Measurements from ENCODE around the gene KIF7. TPM values are rescaled to one million over a fixed set of nuclear protein-coding genes. Genes with fewer than 3 reads are reported as not detected.
"Not testable (repeated sequence)": the region's sequence is repeated elsewhere in the genome, so short reads cannot be mapped to it uniquely, and the experiment has no call there.

Gene KIF7
- total RNA-seq, 1 donor from 2014 or later = 1.9 TPM

DNA sequence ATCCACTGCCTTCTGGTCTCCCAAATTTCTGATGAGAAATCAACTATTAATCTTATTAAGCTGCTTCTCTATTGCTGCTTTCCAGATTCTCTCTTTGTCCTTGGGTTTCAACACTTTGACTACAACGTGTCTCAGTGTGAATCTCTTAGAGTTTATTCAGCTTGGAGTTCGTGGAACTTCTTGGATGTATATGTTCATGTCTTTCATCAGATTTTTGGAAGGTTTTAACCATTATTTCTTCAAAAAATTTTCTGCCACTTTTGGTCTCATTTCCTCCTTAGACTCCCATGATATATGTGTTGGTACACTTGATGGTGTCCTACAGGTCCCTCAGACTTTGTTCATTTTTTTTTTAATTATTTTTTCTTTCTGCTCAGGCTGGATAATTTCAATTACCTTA, 44.0 kb downstream of the KIF7 start:
- H3K4me1 Mint-ChIP-seq = peaks cover 2% of the 10 kb centered on the region
- no peak overlapping the region for H3K4me3 Mint-ChIP-seq
- no peak overlapping the region for H3K27ac Mint-ChIP-seq

DNA sequence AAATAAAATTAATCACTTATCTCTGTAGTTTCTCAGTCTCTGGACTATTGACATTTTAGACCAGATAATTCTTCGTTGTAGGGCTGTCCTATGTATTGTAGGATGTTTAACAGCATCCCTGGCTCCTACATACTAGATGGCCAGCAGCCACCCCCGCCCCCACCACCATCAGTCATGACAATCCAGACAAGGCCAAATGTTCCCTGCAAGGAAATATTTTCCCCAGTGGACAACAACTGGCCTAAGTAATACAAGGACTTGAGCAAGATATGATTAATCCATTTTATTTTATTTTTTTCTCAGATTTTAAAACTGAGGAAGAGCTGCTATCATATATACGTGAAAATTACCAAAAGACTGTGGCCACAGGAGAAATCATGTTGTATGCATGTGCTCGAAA, 56.2 kb downstream of the KIF7 start:
- DNase-seq = no peak
- no peaks in the 10 kb centered on the region for H3K9me3 Mint-ChIP-seq
- no peak overlapping the region for H3K27ac Mint-ChIP-seq
- H3K4me3 Mint-ChIP-seq = no peak overlapping the region
- intact Hi-C loops (cut with micrococcal nuclease) = no loop called here
- peaks cover 55% of the 10 kb centered on the region for H3K36me3 Mint-ChIP-seq (ENCODE audit: low read depth)
- no peaks in the 10 kb centered on the region for H3K27me3 Mint-ChIP-seq
- H3K4me1 Mint-ChIP-seq = peaks cover 3% of the 10 kb centered on the region

More for the DNA sequence above, 44.0 kb downstream of the KIF7 start:
- intact Hi-C loops (cut with micrococcal nuclease) = no loop called here
- Mint-ChIP-seq H3K9me3 (peaks cover 24% of the 10 kb centered on the region), H3K27me3 (no peaks in the 10 kb centered on the region), H3K36me3 (ENCODE audit: low read depth) (peaks cover 81% of the 10 kb centered on the region)
- DNase-seq = no peak

DNA sequence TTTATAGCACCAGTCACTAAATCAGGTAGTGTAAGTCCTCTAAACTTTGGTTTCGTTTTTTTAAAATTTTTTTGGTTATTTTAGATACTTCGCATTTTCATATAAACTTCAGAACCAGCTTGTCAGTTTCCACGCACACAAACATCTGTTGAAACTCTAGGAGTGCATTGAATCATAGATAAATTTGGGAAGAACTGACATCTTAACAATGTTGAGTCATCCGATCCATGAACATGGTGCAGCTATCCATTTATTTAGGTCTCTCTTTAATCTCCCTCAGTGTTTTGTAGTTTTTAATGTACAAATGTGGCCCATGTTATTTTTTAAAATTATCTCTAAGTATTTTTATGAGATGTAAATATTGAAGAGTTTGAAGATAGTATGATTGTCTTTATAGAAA, 62.2 kb downstream of the KIF7 start:
- no peaks in the 10 kb centered on the region for H3K27me3 Mint-ChIP-seq
- H3K4me1 Mint-ChIP-seq = peaks cover 6% of the 10 kb centered on the region
- no peak overlapping the region for H3K4me3 Mint-ChIP-seq
- H3K27ac Mint-ChIP-seq = no peak overlapping the region
- peaks cover 44% of the 10 kb centered on the region for H3K36me3 Mint-ChIP-seq (ENCODE audit: low read depth)
- intact Hi-C loops (cut with micrococcal nuclease) = no loop called here
- H3K9me3 Mint-ChIP-seq = no peaks in the 10 kb centered on the region
- no peak for DNase-seq

DNA sequence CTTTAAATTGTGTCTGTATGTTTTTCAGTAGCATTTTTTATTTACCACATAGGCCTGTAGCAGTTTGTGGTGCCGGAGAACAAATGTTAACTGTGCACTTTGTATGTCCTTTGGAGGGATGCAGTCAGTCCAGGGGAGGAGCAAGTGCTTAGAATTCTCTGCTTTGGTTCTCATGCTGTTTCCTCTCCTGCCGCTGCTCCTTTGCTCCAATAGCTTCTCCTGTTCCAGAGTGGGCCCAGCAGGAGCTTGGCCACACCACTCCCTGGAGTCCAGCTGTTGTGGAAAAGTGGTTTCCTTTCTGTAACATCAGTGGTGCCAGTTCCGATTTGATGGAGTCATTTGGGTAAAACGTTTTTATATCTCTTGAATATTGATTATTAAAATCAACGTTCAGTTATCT, 63.4 kb downstream of the KIF7 start:
- Mint-ChIP-seq H3K27me3 (no peaks in the 10 kb centered on the region), H3K9me3 (no peaks in the 10 kb centered on the region), H3K4me1 (peaks cover 4% of the 10 kb centered on the region), H3K4me3 (no peak overlapping the region), H3K27ac (no peak overlapping the region), H3K36me3 (ENCODE audit: low read depth) (peaks cover 35% of the 10 kb centered on the region)
- intact Hi-C loops (cut with micrococcal nuclease) = no loop called here
- peak; percentile 47 for DNase-seq

DNA sequence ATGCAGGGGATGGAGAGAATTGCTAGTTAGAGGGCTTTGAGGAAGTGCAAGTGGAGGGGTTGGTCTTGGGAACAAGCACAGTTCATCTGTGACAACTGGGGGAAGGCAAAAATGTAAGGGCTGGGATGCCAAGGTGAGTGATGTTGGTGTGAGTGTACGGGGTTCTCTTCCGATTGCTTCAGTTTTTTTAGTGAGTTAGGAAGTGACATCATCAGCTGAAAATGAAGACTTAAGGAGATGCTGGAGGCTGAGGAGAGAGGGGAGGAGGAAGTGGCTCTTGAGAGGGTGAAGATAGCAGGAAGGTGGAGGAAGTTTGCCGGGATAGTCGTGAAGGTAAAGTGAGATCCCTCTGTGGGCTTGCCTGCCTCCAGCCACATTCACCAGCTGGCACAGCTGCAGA, 67.3 kb downstream of the KIF7 start:
- H3K4me1 Mint-ChIP-seq = peaks cover 3% of the 10 kb centered on the region
- no peaks in the 10 kb centered on the region for H3K9me3 Mint-ChIP-seq
- no peak overlapping the region for H3K27ac Mint-ChIP-seq
- H3K4me3 Mint-ChIP-seq = no peak overlapping the region
- peaks cover 21% of the 10 kb centered on the region for H3K36me3 Mint-ChIP-seq (ENCODE audit: low read depth)
- DNase-seq = no peak
- intact Hi-C loops (cut with micrococcal nuclease) = no loop called here
- no peaks in the 10 kb centered on the region for H3K27me3 Mint-ChIP-seq

DNA sequence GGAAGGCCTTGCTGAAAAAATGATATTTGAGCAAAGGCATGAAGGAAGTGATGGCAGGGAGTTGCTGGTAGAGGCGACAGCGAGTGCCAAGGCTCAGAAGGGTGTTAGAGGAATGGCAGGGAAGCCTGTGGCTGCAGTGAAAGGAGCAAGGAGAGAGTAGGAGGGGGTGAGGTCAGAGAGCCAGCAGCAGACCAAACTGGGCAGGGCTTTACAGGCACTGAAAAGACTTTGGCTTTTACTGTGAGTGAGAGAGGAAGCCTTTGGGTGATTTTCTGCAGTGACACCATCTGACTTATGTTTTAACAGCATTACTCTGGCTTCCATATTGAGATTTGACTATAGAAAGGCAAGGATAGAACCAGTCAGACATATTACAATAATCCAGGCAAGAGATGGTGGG, 68.6 kb downstream of the KIF7 start:
- Mint-ChIP-seq H3K9me3 (no peaks in the 10 kb centered on the region), H3K27ac (no peak overlapping the region), H3K4me1 (peaks cover 7% of the 10 kb centered on the region), H3K27me3 (no peaks in the 10 kb centered on the region), H3K36me3 (ENCODE audit: low read depth) (peaks cover 23% of the 10 kb centered on the region), H3K4me3 (no peak overlapping the region)
- intact Hi-C loops (cut with micrococcal nuclease) = no loop called here
- peak; percentile 43 for DNase-seq

DNA sequence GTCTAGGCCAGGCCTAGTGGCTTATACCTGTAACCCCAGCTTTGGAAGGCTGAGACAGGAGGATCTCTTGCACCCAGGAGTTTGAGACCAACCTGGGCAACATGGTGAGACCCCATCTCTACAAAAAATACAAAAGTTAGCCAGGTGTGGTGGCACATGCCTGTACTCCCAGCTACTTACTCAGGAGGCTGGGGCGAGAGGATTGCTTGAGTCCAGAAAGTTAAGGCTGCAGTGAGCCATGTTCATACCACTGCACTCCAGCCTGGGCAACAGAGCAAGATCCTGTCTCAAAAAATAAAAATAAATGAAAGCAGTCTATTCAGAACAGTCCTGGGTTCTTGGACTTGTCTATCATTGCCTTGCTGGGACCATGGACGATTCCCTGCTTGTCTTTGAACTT, 74.5 kb downstream of the KIF7 start:
- DNase-seq; H3K27ac Mint-ChIP-seq; H3K27me3 Mint-ChIP-seq; intact Hi-C loops (cut with micrococcal nuclease); H3K9me3 Mint-ChIP-seq; H3K4me3 Mint-ChIP-seq: not testable (repeated sequence)
- H3K4me1 Mint-ChIP-seq = peaks cover 37% of the 10 kb centered on the region
- peaks cover 51% of the 10 kb centered on the region for H3K36me3 Mint-ChIP-seq (ENCODE audit: low read depth)

DNA sequence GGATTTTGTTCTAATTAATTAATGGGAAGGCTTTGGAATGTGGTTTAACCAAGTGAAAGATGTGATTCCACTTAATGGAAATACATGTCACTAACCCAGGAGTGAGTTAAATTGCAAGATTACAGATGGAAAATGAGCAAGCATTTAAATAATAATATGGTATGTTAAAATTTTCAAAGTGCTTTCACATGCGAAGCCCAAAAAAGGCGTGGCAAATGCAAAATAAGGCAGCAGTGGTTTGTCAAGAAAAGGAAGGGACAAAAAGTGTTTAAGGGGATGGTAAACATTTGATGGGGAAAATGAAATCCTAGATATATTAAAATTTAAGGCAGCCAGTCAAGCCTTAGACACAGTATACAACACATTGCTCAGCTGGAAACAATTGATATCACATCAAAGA, 77.1 kb downstream of the KIF7 start:
- Mint-ChIP-seq H3K4me1 (peaks cover 42% of the 10 kb centered on the region), H3K9me3 (no peaks in the 10 kb centered on the region), H3K36me3 (ENCODE audit: low read depth) (peaks cover 44% of the 10 kb centered on the region), H3K27me3 (peaks cover 4% of the 10 kb centered on the region), H3K27ac (peak overlapping the region; percentile 61), H3K4me3 (peak overlapping the region; percentile 83)
- intact Hi-C loops (cut with micrococcal nuclease) = loop anchor here (5.0 to 10.0 kb wide), 3 partner anchors 243 to 956 kb away; partner anchors contain the start of genes AEN, NGRN and POLG
- DNase-seq = no peak

Other genes with a start within 250 kb of the KIF7 start
- gene RHCG, start 158.9 kb downstream of the KIF7 start, total RNA-seq = not detected in 2 replicates
- gene TICRR, start 80.0 kb downstream of the KIF7 start, total RNA-seq = 18.8 and 21.0 TPM in 2 replicates
- 0.14 TPM in 1 of 2 replicates, not detected in the other for gene PLIN1, start 23.9 kb upstream of the KIF7 start, total RNA-seq
- gene PEX11A, start 35.3 kb upstream of the KIF7 start, total RNA-seq = 1.6 and 2.1 TPM in 2 replicates
- not detected in 2 replicates for gene WDR93, start 35.3 kb upstream of the KIF7 start, total RNA-seq
- 5.6 and 7.3 TPM in 2 replicates for gene MESP1, start 95.8 kb upstream of the KIF7 start, total RNA-seq
- 0.24 TPM in 1 of 2 replicates, not detected in the other for gene MESP2, start 120.9 kb upstream of the KIF7 start, total RNA-seq
- 0.80 and 0.89 TPM in 2 replicates for gene ANPEP, start 159.4 kb upstream of the KIF7 start, total RNA-seq
- gene AP3S2, start 238.5 kb upstream of the KIF7 start, total RNA-seq = 20.3 and 20.6 TPM in 2 replicates